ENCODE results near the gene TRAF5.
A peak's percentile ranks its signal among the peaks of the same experiment; 100 is the strongest.

The TRAF5 gene

DNA sequence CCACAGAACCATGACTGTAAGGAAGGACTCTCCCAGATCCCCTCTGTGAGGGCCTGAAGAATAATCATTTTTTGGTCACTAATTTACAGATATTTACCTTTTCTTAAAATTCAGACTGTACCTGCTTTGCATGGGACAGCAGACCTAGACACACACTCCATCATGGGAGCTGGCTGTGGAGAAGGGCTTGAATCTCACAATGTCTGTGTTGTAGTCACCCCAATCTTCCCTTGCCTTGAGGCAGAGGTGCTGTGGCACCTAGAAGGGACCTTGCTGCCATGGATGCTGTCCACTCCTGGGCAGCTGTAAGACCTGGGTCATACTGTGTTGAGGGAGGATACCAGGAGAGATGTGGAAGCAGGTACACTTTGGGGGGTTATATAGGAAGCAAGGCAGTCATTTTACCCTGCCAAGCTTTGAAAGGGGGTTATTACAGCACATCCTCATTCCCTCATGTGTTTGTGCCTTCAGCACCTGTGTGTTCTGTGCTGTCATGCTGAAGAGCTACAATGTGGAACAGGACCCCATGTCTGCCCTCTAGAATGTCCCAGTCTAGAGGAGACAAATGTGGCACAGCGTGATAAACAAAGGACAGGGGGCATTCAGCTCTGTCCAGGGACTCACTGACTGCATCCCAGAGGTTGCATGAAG is 27.1 kb downstream of the TRAF5 start:
- ATAC-seq, result no peak
- no peak for TF ChIP-seq ARNTL (CRISPR knock-in tag; IDR thresholded peaks at IDR 0.05; ENCODE audit: borderline replicate concordance, low read depth)
- TF ChIP-seq TOX (CRISPR knock-in tag; IDR thresholded peaks at IDR 0.05; ENCODE audit: borderline replicate concordance), result no peak
- no peak for TF ChIP-seq RARB (CRISPR knock-in tag; IDR thresholded peaks at IDR 0.05)
- TF ChIP-seq, protein P1, sequence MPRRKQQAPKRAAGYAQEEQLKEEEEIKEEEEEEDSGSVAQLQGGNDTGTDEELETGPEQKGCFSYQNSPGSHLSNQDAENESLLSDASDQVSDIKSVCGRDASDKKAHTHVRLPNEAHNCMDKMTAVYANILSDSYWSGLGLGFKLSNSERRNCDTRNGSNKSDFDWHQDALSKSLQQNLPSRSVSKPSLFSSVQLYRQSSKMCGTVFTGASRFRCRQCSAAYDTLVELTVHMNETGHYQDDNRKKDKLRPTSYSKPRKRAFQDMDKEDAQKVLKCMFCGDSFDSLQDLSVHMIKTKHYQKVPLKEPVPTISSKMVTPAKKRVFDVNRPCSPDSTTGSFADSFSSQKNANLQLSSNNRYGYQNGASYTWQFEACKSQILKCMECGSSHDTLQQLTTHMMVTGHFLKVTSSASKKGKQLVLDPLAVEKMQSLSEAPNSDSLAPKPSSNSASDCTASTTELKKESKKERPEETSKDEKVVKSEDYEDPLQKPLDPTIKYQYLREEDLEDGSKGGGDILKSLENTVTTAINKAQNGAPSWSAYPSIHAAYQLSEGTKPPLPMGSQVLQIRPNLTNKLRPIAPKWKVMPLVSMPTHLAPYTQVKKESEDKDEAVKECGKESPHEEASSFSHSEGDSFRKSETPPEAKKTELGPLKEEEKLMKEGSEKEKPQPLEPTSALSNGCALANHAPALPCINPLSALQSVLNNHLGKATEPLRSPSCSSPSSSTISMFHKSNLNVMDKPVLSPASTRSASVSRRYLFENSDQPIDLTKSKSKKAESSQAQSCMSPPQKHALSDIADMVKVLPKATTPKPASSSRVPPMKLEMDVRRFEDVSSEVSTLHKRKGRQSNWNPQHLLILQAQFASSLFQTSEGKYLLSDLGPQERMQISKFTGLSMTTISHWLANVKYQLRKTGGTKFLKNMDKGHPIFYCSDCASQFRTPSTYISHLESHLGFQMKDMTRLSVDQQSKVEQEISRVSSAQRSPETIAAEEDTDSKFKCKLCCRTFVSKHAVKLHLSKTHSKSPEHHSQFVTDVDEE (CRISPR knock-in tag; IDR thresholded peaks at IDR 0.05), result no peak
- TF ChIP-seq ZC3H10 (CRISPR knock-in tag; IDR thresholded peaks at IDR 0.05), result no peak
- TF ChIP-seq CSDC2 (CRISPR knock-in tag; IDR thresholded peaks at IDR 0.05), result no peak
- TF ChIP-seq, protein P2, sequence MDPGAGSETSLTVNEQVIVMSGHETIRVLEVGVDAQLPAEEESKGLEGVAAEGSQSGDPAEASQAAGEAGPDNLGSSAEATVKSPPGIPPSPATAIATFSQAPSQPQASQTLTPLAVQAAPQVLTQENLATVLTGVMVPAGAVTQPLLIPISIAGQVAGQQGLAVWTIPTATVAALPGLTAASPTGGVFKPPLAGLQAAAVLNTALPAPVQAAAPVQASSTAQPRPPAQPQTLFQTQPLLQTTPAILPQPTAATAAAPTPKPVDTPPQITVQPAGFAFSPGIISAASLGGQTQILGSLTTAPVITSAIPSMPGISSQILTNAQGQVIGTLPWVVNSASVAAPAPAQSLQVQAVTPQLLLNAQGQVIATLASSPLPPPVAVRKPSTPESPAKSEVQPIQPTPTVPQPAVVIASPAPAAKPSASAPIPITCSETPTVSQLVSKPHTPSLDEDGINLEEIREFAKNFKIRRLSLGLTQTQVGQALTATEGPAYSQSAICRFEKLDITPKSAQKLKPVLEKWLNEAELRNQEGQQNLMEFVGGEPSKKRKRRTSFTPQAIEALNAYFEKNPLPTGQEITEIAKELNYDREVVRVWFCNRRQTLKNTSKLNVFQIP (CRISPR knock-in tag; IDR thresholded peaks at IDR 0.05; ENCODE audit: borderline replicate concordance, low read depth), result no peak
- TF ChIP-seq TCF4 (CRISPR knock-in tag; IDR thresholded peaks at IDR 0.05; ENCODE audit: borderline replicate concordance), result no peak

GRCh38 chr1:211355873-211356272 is 29.2 kb downstream of the TRAF5 start:
- no peak for ATAC-seq

GRCh38 chr1:211356723-211357407 is 30.2 kb downstream of the TRAF5 start:
- TF ChIP-seq CREB5 (CRISPR knock-in tag; IDR thresholded peaks at IDR 0.05; ENCODE audit: low read depth), result no peak
- no peak for TF ChIP-seq ZNF70 (CRISPR knock-in tag; IDR thresholded peaks at IDR 0.05)
- no peak for TF ChIP-seq CSRNP3 (CRISPR knock-in tag; IDR thresholded peaks at IDR 0.05)
- peak; percentile 35; the same call in 1 of the 3 replicates for ATAC-seq

More at GRCh38 chr1:211355873-211356272, 29.2 kb downstream of the TRAF5 start:
- no peak for TF ChIP-seq CSDC2 (CRISPR knock-in tag; IDR thresholded peaks at IDR 0.05)
- TF ChIP-seq ZNF8 (CRISPR knock-in tag; IDR thresholded peaks at IDR 0.05), result no peak

DNA sequence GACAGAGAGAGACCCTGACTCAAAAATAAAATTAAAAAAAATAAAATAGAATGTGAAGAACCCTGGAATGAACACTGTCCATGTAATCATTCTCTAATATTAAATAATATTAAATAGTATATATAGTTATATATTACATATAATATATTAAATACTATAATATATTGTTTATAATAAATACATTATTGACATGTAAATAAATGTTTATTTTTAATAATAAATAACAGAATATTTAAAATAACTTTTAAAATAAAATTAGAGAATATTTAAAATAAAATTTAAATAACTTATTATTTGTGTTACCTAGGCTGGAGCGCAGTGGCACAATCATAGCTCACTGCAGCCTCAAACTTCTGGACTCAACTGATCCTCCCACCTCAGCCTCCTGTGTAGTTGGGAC is 32.1 kb downstream of the TRAF5 start:
- ATAC-seq, result no peak
- TF ChIP-seq PATZ1 (CRISPR knock-in tag; IDR thresholded peaks at IDR 0.05; ENCODE audit: borderline replicate concordance), result no peak
- TF ChIP-seq ZFP30 (CRISPR knock-in tag; IDR thresholded peaks at IDR 0.05), result no peak
- TF ChIP-seq ZNF70 (CRISPR knock-in tag; IDR thresholded peaks at IDR 0.05), result no peak
- no peak for TF ChIP-seq ISL1 (CRISPR knock-in tag; IDR thresholded peaks at IDR 0.05)
- TF ChIP-seq, protein P1 (CRISPR knock-in tag; IDR thresholded peaks at IDR 0.05), result no peak
- no peak for TF ChIP-seq BACH2 (CRISPR knock-in tag; IDR thresholded peaks at IDR 0.05; ENCODE audit: borderline replicate concordance)
- TF ChIP-seq ZNF8 (CRISPR knock-in tag; IDR thresholded peaks at IDR 0.05), result no peak
- TF ChIP-seq, protein P2 (CRISPR knock-in tag; IDR thresholded peaks at IDR 0.05; ENCODE audit: borderline replicate concordance, low read depth), result no peak
- no peak for TF ChIP-seq ZFP3 (CRISPR knock-in tag; IDR thresholded peaks at IDR 0.05)
- TF ChIP-seq GLIS3 (CRISPR knock-in tag; IDR thresholded peaks at IDR 0.05), result no peak
- TF ChIP-seq OSR1 (CRISPR knock-in tag; IDR thresholded peaks at IDR 0.05), result no peak
- TF ChIP-seq ESRRG (CRISPR knock-in tag; IDR thresholded peaks at IDR 0.05), result no peak

All from SK-N-SH treated with all-trans-retinoic acid at 6 μM for 48 hours (cell line).